Stomach (tissue), 4 donors: ENCODE data around the gene XPC.

Experiments used
- EP300 ChIP-seq: sonication (generic); formaldehyde crosslinking; IDR thresholded peaks from one replicate; pipeline ENCODE4 v1.6.1; 2017; ENCODE audit warnings: antibody characterized with exemption
- POLR2A ChIP-seq, 4 donors: fragments of 450-650 bp; IDR thresholded peaks; one replicate each; pipeline ENCODE4 v1.6.1; 2016; ENCODE audit warnings: antibody characterized with exemption in 4 of 4, control low read depth in 2 of 4, mild to moderate bottlenecking in 1 of 4, moderate library complexity in 1 of 4
- TF ChIP-seq, protein P1 (sequence below), 7 experiments: fragments of 450-650 bp in 4 of 7; fragments of 200-600 bp in 3 of 7; sonication (generic) in 3 of 7; IDR thresholded peaks; one replicate each; pipeline ENCODE4 v1.5.1; 2016 to 2019; ENCODE audit warnings: antibody characterized with exemption in 7 of 7, control low read depth in 2 of 7, mild to moderate bottlenecking in 1 of 7

- TF ChIP-seq, protein P1, sequence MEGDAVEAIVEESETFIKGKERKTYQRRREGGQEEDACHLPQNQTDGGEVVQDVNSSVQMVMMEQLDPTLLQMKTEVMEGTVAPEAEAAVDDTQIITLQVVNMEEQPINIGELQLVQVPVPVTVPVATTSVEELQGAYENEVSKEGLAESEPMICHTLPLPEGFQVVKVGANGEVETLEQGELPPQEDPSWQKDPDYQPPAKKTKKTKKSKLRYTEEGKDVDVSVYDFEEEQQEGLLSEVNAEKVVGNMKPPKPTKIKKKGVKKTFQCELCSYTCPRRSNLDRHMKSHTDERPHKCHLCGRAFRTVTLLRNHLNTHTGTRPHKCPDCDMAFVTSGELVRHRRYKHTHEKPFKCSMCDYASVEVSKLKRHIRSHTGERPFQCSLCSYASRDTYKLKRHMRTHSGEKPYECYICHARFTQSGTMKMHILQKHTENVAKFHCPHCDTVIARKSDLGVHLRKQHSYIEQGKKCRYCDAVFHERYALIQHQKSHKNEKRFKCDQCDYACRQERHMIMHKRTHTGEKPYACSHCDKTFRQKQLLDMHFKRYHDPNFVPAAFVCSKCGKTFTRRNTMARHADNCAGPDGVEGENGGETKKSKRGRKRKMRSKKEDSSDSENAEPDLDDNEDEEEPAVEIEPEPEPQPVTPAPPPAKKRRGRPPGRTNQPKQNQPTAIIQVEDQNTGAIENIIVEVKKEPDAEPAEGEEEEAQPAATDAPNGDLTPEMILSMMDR (IDR thresholded peaks at IDR 0.05): no peak
- TF ChIP-seq EP300 (no peak), POLR2A (IDR thresholded peaks at IDR 0.05) (no peak)
Observed at GRCh38 chr3:14124615-14125192, 53.7 kb downstream of the XPC start, which contains the start of the genes CHCHD4 and TMEM43.
